H54 (cell line): ENCODE measurements around the gene TPRG1.
A peak's percentile ranks its signal among the peaks of the same experiment; 100 is the strongest.

ENCODE experiments used
- DNase-seq: peaks from one replicate; pipeline ENCODE4 v3.0.0; 2011; ENCODE audit warnings: low spot score, mixed read lengths; ENCODE audit not compliant: insufficient read length
- FAIRE-seq: peaks from 3 replicates; lab custom pipeline; 2011; peaks lifted over from hg19 to GRCh38; lab: Jason Lieb, UNC
- POLR2A ChIP-seq: IDR thresholded peaks from 2 replicates; pipeline ENCODE4 v1.6.1; 2011; ENCODE audit warnings: low read depth, mild to moderate bottlenecking, low read length

The TPRG1 gene

DNA sequence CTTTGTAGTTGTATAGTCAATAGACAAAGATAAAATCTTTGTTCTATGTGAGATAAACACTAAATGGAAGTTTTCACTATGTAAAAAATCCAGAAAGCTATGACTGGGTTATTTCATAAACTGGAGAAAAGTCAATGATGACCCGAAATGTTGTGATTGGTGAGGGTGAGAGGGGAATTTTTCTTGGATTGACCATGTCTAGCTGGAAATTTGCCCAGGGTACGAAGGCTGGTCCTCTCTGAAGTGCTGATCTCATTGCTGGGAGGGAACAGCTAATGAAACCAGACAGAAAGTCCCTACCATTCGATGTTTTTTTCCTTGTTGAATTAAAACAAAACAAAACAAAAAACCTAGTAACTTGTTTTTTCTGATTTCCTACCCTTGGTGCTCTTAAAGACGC lies 14.3 kb downstream of the TPRG1 start:
- TF ChIP-seq POLR2A = no peak
- FAIRE-seq = peak; percentile 36
- DNase-seq = no peak

DNA sequence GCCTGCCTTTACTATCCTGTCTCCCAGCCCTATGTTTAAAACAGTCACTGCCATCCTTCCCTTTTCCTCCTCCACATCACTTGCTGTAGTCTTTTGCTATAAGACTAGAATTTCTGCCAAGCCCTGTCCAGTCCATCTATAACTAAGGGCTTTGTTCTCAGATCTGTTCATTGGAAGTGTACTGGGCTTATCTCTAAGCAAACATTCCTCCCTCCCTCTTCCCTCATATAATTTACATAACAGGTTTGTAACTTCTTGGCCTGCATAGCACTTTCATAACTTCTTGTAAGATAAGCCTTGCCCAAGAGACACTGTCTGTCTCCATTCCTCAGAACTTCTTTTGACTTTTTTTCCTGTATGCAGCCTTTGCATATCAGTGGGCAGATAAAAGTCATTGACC lies 16.7 kb downstream of the TPRG1 start:
- DNase-seq (no peak), FAIRE-seq (no peak)
- TF ChIP-seq POLR2A = no peak

DNA sequence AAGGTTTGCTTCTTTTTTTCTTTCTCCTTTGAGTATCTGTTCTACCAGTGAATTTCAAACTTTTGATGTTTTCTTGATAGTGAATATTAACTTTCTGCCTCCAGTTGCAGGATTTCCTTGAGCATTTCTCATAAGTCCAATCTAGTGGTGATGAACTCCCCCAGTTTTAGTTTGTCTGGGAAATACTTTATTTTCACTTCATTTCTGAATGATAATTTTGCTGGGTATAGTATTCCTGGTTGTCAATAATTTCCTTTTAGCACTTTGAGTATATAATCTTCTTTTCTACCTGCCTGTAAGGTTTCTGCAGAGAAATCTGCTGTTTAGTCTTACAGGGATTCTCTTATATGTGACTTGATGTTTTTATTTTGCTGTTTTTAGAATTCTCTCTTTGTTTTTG lies 21.0 kb downstream of the TPRG1 start:
- FAIRE-seq (no peak), DNase-seq (no peak)
- no peak for TF ChIP-seq POLR2A

DNA sequence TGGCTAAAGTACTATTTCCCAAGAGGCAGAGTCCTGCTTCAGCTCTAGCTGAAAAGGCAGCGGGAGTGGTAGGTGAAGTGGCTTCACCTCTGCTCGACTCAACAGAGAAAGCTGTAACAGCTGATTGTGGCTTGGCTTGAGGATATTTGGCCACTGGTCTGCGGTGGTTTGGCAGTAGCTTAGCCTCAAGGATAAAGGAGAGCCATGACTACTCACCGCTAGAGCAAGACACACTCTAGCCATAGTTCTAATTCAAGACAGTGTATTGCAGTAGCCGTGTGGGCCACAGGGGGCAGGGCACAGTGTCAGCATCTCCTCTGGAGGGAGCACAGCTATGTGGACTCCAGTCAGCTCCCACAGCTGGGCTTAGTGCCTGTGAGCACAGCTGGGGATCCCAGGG lies 23.5 kb downstream of the TPRG1 start:
- FAIRE-seq (no peak), DNase-seq (no peak)
- no peak for TF ChIP-seq POLR2A

DNA sequence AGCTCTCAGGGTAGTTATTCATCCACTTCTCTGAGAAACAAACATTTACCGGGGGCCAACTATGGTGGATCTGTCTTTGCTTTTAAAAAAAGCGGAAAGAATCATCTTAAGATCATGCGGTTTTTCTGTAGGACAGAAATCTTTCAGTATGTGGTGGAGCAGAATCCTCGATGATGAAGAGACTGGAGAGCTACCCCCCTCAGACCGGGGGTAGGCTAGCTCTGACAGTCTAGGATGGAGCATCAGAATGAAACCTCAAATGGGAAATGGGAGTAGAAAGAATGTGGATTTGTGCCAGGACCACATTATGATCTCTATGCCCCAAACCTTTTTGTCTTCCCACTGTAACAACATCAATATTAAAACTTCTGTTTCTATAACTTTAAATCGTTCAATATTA lies 30.3 kb downstream of the TPRG1 start:
- no peak for TF ChIP-seq POLR2A
- DNase-seq (no peak), FAIRE-seq (no peak)

DNA sequence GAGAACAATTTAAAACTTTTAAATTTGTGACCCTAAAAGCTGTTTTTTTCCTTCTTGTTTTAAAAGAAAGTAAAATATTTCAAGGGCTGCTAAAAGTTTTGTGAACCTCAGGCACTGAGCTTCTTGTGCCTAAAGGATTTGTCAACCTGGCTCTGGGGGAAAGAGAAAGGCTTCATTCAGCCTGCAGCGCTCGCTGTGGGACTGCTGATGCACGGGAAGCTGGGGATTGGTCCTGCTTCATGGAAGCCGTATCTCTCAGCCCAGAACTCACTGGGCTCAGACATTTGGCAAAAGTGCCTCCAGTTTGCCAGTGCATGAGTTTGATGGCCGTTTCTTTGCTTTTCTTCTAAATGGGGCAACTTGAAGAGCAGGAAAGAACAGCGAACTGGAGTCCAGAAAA lies 30.8 kb downstream of the TPRG1 start:
- no peak for TF ChIP-seq POLR2A
- DNase-seq = no peak
- FAIRE-seq = no peak

DNA sequence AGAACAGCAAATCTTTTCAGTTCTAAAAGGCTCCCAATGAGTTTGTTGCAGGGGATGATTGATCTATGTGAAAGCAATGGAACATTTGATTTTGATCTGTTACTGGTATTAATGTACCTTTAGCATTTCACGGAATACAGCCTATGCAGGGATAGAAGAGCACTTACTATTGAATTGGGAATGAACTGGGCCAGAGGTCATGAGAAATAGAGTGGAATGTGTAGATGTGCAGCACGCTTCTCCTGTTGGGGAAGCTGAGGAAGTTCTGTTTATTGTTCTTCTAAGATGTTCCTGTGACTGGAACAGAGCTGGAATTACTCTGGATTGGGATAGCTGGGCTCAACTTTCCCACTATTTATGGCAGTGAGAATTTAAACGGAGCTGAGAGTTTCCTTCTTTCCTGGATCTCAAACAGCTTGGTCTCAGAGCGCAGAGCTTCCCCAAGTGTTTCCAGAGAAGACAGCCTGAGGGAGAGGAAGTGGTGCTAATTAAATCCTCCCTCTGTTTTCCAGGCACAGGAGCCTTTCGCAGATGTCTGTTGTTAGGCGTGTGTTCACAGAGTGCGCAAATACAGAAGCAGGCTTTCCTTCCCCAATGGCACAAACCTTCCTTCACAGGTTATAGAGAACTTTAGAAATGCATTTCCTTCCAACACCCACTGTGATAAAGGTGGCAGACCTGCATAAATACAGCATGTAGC lies 32.5 kb downstream of the TPRG1 start:
- TF ChIP-seq POLR2A = no peak
- FAIRE-seq (no peak), DNase-seq (no peak)

DNA sequence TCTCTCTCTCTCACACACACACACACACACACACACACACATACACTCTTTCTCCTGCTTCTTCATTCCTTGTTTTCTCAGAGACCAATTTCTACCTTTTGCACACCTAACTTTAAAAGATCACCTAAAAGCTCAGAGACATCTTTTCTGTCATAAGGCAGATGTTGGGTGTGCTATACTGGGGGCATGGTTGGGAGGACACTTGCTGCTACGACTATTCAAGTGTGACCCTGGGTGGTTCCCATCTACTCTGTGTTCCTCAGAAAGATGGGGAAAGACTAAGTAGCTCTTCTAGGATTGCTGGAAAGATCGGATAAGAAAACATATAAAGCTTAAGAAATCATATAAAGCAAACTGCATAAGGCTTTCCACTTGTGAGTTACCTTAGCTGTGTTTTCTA lies 33.2 kb downstream of the TPRG1 start:
- DNase-seq = no peak
- FAIRE-seq = no peak
- no peak for TF ChIP-seq POLR2A

DNA sequence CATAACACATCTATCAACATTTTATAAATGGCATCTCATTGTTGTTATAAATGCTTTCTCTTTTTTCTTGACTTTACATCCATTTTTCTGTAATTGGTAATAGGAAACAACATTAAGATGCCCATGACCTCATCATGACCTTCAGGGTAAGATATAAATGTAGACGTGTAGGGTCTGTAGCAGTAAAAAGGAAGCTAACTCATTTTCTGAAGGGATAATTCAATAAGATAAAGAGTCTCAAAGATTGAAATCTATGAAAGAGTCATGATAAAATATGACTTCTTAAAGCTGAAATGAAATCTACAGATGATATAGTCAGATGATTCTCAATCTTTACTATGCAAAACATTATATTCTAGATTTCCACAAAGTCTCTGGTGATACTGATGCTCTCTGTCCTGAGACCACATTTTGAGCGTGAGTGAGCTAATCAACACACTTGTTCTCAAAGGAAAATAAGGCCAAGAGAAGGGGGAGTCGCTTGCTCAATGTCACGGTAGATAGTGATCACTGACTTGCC lies 38.5 kb downstream of the TPRG1 start:
- peak; percentile 20 for FAIRE-seq
- no peak for TF ChIP-seq POLR2A
- no peak for DNase-seq

DNA sequence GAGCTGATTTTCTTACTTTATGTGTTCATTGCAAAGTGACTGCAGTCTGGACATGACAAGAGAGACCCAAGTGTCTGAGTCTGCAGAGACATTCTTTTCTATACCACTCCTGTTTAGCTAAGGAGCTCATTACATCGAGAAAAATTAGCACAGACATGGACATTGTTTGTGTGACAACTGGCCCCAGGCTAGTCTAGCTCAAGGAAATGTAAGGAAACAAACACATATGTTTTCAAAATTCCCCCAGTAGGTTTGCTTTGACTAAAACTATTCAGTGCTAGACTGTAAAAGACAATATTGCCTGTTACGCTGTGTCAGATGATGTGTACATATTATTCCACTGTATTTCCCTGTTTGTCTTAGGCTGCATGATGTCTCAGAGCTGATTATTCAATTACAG lies 40.9 kb downstream of the TPRG1 start:
- no peak for TF ChIP-seq POLR2A
- FAIRE-seq (no peak), DNase-seq (no peak)

DNA sequence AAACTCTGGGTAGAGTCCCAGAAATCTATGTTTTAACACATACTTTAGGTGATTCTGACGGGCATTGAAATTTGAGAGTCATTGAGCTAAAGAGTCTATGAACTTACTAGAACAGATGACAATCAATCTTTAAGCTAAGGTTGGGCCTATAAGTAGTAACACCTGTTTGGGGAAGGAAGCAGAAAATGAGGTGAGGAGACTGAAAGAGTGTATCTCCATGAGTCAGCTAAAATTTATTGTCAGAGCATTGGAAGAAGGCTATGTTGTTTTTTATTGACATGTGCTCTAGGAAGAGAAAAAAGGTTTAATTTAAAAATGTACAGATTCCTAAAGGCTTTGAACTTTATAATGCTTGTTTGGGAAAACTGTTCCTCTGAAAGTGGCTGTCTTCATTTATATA lies 42.9 kb downstream of the TPRG1 start:
- DNase-seq (no peak), FAIRE-seq (no peak)
- no peak for TF ChIP-seq POLR2A

DNA sequence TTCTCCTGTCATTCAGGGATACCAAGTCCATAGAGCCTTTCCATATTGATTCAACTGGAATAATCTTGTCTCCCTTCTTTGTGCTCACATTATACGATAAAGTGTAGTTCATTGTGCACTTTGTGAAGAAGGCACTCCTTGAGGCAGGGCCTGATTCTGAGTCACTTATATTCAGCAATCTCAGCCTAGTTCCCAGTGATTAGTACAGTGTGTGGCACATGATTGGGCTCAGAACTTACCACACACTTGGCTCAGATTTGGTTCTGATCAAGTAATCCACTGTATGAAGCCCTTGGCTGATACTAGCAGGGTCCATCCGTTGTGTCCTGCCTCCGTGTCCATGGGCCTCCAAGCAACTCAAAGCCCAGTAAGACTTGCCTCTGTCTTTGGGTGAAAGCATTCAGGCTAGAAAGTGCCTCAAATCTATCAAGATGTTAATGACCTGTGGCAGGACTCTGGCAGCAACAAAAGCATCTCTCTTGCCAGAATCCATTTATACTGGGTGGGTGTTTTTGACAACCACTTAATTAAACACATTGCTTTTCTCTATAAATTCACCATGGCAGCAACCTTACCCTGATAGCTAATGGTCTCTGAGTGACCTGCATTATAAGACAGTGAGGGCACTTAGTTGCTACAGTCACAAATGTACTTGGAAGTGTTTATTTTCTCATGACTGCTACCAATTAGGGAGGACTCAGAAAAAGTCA lies 51.3 kb downstream of the TPRG1 start:
- FAIRE-seq (peak; percentile 71), DNase-seq (no peak)
- no peak for TF ChIP-seq POLR2A

DNA sequence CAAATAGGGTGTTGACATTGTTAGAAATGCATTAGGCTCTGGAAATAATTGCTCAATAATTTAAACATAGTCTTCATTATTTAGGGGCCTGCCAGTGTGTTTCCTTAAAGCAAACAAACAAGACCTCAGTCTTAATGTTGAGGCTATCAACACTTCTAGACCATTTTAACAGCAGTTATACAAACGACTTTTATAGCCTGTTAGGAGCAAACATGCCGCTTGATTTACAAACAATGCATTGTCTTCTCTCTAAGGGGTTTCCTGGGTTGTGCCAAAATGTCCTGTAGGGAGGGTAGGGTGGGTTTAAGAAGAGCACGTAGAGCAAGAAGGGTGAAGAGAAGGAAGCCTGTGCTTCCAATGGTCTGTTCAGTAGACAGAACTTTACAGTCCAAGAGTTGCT lies 53.7 kb downstream of the TPRG1 start:
- TF ChIP-seq POLR2A = no peak
- DNase-seq = no peak
- no peak for FAIRE-seq

DNA sequence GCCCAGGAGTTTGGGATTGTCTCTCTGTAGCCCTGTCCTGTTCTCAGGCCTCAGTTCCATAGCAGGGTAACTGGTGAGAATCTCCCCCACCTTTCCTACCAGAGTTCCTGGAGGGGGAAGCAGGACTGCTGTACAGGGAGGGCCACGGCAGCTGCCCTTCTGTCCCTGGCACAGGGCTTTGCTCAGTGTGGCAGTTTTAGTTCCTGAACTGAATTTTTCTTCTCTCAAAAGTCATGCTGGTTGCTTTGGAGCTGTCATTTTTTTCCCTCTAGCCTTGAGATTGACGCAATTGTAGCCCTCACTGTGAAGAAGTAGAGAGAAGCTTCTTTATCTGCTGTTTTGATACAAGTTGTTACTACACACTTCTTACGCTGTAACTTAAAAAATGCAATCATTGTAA lies 55.5 kb downstream of the TPRG1 start:
- TF ChIP-seq POLR2A = no peak
- no peak for DNase-seq
- FAIRE-seq = no peak
